Hepatic stellate cell (primary cell): ENCODE measurements around the gene FFAR1.
"Not testable (repeated sequence)": the region's sequence is repeated elsewhere in the genome, so short reads cannot be mapped to it uniquely, and the experiment has no call there.

Source experiments
- DNase-seq: peaks from one replicate; pipeline ENCODE4 v3.0.0; 2011; ENCODE audit warnings: low spot score

FFAR1 gene

DNA sequence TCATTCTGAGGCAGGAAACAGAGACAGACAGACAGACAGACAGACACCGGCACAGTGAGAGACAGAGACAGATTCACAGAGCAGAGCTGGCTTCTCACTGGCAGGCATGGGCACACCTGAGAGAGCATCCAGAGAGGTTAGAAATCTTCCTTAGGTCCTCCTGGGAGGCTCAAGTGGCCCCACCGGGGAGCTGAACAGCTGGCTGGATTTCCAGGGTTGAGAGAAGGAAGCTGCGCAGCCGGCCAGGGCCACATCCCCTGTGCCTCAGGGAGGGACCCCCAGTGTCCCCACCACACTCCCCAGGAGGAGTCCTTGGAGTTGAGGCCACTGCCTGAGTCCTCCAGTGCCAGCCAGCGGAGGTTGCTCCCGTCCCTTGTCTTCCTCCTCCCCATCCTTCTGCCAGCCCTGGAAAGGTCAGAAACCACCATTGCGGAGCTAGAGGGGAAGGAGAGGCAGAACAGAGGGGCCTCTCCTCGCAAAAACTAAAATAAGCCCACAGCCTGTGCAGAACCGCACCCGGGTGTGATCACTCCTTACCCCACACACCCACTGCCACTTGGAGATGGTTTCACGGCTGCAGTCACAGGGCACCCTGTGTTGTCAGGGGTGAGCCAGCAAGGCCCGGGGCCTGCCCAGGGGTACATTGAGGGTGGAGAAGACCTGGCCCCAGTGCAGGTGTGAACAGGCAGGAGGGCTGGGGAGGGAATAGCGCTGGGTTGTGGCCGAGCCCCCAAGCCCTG is 14.7 kb downstream of the FFAR1 start:
- DNase-seq = no peak

DNA sequence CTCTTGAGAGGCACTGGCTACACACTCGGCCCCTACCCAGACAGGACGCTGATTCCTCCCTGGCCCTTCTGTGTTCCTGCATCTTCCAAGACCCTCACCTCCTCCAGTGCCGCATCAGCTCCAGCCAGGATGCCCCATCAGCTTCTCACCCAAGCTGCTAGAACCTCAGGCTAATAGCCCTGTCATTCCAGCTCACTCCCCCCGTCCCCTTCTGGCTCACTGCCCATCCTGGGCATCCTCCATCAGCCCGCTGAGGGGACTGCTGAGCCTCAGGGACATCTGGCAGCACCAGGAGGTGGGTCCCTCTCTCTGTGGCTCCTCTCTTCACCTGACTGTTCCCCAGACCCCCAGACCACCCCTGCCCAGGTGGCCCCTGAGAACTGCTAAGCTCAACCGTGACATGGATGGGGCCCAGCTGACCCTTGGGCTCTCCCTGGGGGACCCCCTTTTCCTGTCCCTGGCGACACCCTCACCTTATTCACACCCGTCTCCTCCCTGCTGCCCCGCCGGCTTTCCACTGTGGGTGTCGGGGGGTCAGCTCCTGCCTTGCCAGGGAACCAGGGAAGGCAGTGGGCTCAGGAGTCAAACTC is 15.4 kb downstream of the FFAR1 start:
- DNase-seq = no peak

- DNase-seq = no peak
Measured at GRCh38 chr19:35363711-35364425, 16.2 kb downstream of the FFAR1 start.

DNA sequence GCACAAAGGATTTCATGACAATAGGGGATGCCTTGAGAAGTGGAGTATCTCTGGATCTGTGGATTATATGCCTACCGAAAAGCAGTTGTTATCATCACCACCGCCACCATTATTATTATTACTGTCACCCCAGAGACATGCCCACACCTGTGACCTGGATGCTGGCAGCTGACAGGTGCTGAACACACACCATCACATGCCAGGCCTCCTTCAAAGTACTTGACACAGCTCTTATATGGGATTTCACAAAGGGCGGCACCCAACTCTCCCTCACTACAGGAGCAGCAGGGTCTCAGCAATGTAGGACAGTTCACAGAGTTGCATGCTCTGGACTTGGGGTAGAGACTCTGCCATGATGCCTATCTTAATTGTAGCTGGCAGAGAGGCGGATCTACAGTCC is 17.6 kb downstream of the FFAR1 start:
- no peak for DNase-seq

- no peak for DNase-seq
Measured at GRCh38 chr19:35368378-35368777, 20.7 kb downstream of the FFAR1 start.

DNA sequence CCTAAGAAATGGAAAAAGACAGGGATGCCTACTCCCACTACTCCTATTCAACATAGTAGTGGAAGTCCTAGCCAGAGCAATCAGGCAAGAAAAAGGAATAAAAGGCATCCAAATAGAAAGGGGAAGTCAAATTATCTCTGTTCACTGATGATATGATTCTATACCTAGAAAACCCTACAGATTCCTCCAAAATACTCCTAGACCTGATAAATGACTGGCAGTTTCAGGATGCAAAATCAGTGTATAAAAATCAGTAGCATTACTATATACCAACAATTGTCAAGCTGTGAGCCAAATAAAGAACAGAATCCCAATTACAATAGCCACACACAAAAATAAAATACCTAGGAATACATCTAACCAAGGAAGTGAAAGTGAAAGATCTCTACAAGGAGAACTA is 21.8 kb downstream of the FFAR1 start:
- no peak for DNase-seq

GRCh38 chr19:35370722-35371121 is 23.0 kb downstream of the FFAR1 start, which contains the start of gene GPR42:
Gene GPR42, plus strand, starts transcription at chr19:35371068. Its CDS starts 292 bp downstream, at chr19:35371360.
- no peak for DNase-seq

DNA sequence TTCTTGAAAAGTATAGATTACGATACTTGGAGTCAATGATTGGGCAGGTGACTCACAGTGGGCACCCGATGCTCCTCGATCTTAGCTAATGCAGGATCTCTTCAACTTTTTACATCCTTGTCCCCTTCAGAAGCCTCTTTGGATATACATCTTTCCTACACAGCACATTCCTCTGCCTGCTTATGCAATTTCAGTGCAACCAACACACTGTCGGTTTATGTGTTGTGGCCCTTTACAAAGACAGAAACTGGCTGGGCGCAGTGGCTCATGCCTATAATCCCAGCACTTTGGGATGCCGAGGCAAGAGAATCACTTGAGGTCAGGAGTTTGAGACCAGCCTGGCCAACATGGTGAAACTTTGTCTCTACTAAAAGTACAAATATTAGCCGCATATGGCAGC is 25.8 kb downstream of the FFAR1 start:
- no peak for DNase-seq

GRCh38 chr19:35374031-35374430 is 26.3 kb downstream of the FFAR1 start:
- not testable (repeated sequence) for DNase-seq

GRCh38 chr19:35375505-35376307 is 28.0 kb downstream of the FFAR1 start:
- no peak for DNase-seq

GRCh38 chr19:35377656-35378055 is 30.0 kb downstream of the FFAR1 start:
- no peak for DNase-seq

DNA sequence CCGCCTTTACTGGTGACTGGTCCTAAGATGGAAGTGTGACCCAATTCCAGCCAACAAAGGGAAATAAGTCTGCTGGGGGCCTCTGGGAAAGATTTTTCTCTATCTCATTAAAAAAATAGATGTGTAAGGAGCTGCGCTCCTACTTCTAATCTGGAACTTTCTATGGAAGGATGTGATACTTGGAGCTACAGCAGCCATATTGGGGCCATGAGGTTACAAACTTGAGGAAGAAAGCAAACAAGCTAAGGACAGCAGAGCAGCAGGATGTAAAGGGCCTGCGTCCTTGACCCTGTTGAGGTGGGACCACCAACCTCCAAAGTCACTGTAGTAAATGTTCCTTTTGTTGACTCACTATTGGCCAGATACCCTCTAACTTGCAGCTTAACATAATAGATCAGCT is 30.7 kb downstream of the FFAR1 start:
- no peak for DNase-seq

GRCh38 chr19:35379545-35379944 is 31.8 kb downstream of the FFAR1 start:
- not testable (repeated sequence) for DNase-seq

GRCh38 chr19:35379992-35380391 is 32.3 kb downstream of the FFAR1 start:
- no peak for DNase-seq

DNA sequence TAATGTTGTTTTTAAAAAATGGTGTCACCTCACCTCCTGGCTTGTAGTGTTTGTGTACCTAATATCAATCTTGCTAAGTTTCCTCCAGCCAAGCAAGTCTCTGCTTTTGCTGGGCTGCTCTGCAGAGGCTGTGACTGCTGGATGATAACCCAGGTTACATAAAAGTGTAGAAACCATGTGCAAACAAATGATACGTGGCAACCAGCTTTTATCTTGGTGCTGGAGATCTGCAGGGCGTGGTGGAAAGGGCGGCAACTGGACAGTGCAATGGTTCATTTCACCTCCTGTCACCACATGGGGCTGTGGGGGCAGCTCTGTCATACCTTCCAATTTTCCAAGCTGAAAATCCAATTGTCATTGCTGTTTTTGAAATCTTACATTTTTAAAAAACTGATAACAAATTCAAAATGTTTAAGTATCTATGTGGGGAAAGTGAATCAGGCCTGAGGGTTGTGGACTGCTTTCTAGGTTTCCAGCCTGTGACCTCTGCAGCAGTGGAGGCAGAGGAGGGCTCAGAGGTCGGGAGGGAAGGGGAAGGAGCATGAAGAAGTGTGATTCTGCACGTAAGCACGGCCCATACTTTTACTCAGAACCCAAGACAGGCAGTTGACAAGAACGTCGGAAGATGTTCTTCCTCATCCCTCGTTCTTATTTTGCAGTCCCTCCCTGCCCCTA is 32.9 kb downstream of the FFAR1 start:
- no peak for DNase-seq

DNA sequence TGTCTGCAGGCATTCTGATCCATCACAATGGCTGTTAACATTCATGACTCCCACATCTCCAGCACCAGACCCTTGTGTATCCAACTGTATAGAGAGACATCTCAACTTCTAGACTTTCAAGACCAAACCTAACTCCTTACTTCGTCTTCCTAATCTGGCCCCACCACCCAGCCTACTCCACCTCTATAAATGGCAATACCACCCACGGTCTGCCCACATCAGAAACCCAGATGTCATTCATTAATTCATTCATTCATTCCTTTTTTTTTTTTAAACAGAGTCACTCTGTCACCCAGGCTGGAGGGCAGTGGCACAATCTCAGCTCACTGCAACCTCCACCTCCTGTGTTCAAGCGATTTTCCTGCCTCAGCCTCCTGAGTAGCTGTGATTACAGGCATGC is 33.6 kb downstream of the FFAR1 start:
- no peak for DNase-seq

- no peak for DNase-seq
Measured at GRCh38 chr19:35381926-35382325, 34.2 kb downstream of the FFAR1 start.

DNA sequence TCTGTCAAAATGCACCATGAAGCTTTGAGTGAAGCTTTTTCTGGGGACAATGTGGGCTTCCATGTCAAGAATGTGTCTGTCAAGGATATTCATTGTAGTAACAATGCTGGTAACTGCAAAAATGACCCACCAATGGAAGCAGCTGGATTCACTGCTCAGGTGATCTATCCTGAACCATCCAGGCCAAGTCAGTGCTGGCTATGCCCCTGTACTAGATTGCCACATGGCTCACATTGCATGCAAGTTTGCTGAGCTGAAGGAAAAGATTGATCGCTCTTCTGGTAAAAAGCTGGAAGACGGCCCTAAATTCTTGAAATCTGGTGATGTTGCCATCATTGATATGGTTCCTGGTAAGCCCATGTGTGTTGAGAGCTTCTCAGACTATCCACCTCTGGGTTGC is 35.8 kb downstream of the FFAR1 start:
- DNase-seq = no peak

- DNase-seq = no peak
Measured at GRCh38 chr19:35388277-35389054, 40.8 kb downstream of the FFAR1 start.

GRCh38 chr19:35389192-35389861 is 41.6 kb downstream of the FFAR1 start:
- no peak for DNase-seq
